Psoas muscle (tissue), 8 donors: ENCODE measurements around the gene NSD2. TPM values are rescaled to one million over a fixed set of nuclear protein-coding genes. Genes with fewer than 3 reads are reported as not detected.

Source experiments
- ATAC-seq, 4 donors: fragments of 200-7000 bp; cut with Tn5 transposase; one replicate each; pipeline ENCODE4 v1.9.1; 2020; ENCODE audit warnings: moderate library complexity in 3 of 4, mild to moderate bottlenecking in 2 of 4
- DNase-seq, 2 donors: peaks; one replicate each; pipeline ENCODE4 v3.0.0-alpha.2; 2020
- H3K27ac ChIP-seq: fragments of 200-600 bp; one replicate; pipeline ENCODE4 v1.8.0; 2022
- H3K27me3 ChIP-seq, 3 donors: fragments of 200-600 bp in 1 of 3; one replicate each; pipeline versions ENCODE4 v1.6.1 to v1.8.0; 2013 to 2022; ENCODE audit warnings: low read length in 2 of 3, mild to moderate bottlenecking in 2 of 3, moderate library complexity in 1 of 3; ENCODE audit not compliant: insufficient read depth in 3 of 3
- H3K36me3 ChIP-seq, 2 donors: fragments of 200-600 bp in 1 of 2; one replicate each; pipeline versions ENCODE4 v1.6.1 to v1.8.0; 2013 to 2022; ENCODE audit warnings: low read depth in 1 of 2, mild to moderate bottlenecking in 1 of 2, moderate library complexity in 1 of 2; ENCODE audit not compliant: insufficient read depth in 1 of 2
- H3K4me1 ChIP-seq: fragments of 200-600 bp; one replicate; pipeline ENCODE4 v1.8.0; 2022
- H3K4me3 ChIP-seq: fragments of 200-600 bp; one replicate; pipeline ENCODE4 v1.8.0; 2022; ENCODE audit warnings: mild to moderate bottlenecking
- H3K9me3 ChIP-seq: fragments of 200-600 bp; one replicate; pipeline ENCODE4 v1.8.0; 2022
- CTCF ChIP-seq: fragments of 200-600 bp; IDR thresholded peaks from one replicate; pipeline ENCODE4 v1.8.0; 2022; ENCODE audit warnings: antibody characterized with exemption
- WGBS, 3 donors: extraction: QIAGEN DNeasy Blood & Tissue Kit; methylation state at CpG; one replicate each; pipeline versions ENCODE4 v1.1.6 to v1.1.7; 2013; 5-methylcytosine and 5-hydroxymethylcytosine counted together
- intact Hi-C, 2 donors: fragments of 100-400 bp; cut with DNase I; formaldehyde crosslinking; loops; one replicate each; pipeline versions ENCODE4 v1.11.0 to v1.14.2; 2022
- polyA plus RNA-seq, 3 donors: library from polyadenylated mRNA; stranded (reverse); fragments of 200-250 nt; gene quantifications; one replicate each; pipeline ENCODE4 v1.2.3, GENCODE V29; 2013
- total RNA-seq, 4 donors: library from RNA; stranded (reverse); fragmentation: NEBNext Ultra II Directional in 2 of 4; extraction: Animal tissue kit (Norgen Biotek cat#: 25700) in 2 of 4; gene quantifications; one replicate each; pipeline versions ENCODE4 v1.2.1 to v1.2.4, GENCODE V29; 2021 to 2023
- donor health status: healthy with polysubstance abuse.
- donor health status: DM: no; HTN: no; CAD: no; lungs with moderate emphysema.
- donor health status: Bipolar disorder and iron deficiency.
- donor health status: healthy.
- donor health status: DM: yes; HTN: yes; CAD: no.
- donor health status: DM: no; HTN: no; CAD: no.
- donor health status: DM: no; HTN: no; CAD: no.
- donor health status: DM: yes; HTN: yes; CAD: no.

Gene NSD2
- total and polyA plus RNA-seq, 7 donors, result 5.6 to 36.0 (median 21.2) TPM

- H3K27ac ChIP-seq, result no peak overlapping the region
- 56 to 65% (median 62%) methylated on average over 7 of the region's 7 CpGs for WGBS, 3 donors
- intact Hi-C loops, result no loop called here
- no peak overlapping the region for H3K4me3 ChIP-seq
- no peak for DNase-seq
- no peaks in the 10 kb centered on the region for H3K9me3 ChIP-seq
- peaks cover 0 to 39% (median 12%) of the 10 kb centered on the region in 3 donors for H3K27me3 ChIP-seq
- H3K36me3 ChIP-seq, result no peaks in the 10 kb centered on the region
- no peak for TF ChIP-seq CTCF
- ATAC-seq, result no peak
- H3K4me1 ChIP-seq, result peaks cover 6% of the 10 kb centered on the region
These were observed 5.0 kb upstream of the NSD2 start for GRCh38 chr4:1866189-1866661.

DNA sequence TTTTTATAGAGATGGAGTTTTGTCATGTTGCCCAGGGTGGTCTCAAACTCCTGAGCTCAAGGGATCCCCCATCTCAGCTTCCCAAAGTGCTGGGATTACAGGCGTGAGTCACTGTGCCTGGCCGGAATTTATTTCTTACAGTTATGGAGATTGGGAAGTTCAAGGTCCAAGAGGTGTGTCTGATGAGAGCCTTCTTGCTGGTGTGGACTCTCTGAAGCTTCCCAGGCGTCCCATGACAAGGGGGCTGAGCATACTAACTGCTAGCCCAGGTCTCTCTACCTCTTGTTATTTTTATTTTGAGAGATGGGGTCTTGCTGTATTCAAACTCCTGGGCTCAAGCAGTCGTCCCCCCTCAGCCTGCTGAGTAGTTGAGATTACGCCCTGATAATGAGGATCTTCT is 2.9 kb upstream of the NSD2 start:
- peaks cover 0 to 30% (median 8%) of the 10 kb centered on the region in 3 donors for H3K27me3 ChIP-seq
- no peak overlapping the region for H3K4me3 ChIP-seq
- DNase-seq (peak in 1 of 2 donors; percentile 33), ATAC-seq (no peak)
- intact Hi-C loops, result no loop called here
- no peak for TF ChIP-seq CTCF
- peaks cover 14% of the 10 kb centered on the region for H3K4me1 ChIP-seq
- no peak overlapping the region for H3K27ac ChIP-seq
- WGBS, 3 donors, result 79 to 82% (median 82%) methylated on average over 5 of the region's 5 CpGs
- H3K9me3 ChIP-seq, result no peaks in the 10 kb centered on the region
- no peaks in the 10 kb centered on the region for H3K36me3 ChIP-seq

- TF ChIP-seq CTCF, result no peak
- DNase-seq, result peak in 1 of 2 donors; percentile 16
- intact Hi-C loops, result no loop called here
- no peak overlapping the region for H3K4me3 ChIP-seq
- H3K27ac ChIP-seq, result no peak overlapping the region
- 92 to 95% (median 94%) methylated on average over 3 of the region's 3 CpGs for WGBS, 3 donors
- H3K4me1 ChIP-seq, result peaks cover 20% of the 10 kb centered on the region
- H3K27me3 ChIP-seq, result peaks cover 0 to 25% (median 7%) of the 10 kb centered on the region in 3 donors
- H3K9me3 ChIP-seq, result no peaks in the 10 kb centered on the region
- no peaks in the 10 kb centered on the region for H3K36me3 ChIP-seq
- no peak for ATAC-seq
These were observed 2.3 kb upstream of the NSD2 start for GRCh38 chr4:1868912-1869311.

DNA sequence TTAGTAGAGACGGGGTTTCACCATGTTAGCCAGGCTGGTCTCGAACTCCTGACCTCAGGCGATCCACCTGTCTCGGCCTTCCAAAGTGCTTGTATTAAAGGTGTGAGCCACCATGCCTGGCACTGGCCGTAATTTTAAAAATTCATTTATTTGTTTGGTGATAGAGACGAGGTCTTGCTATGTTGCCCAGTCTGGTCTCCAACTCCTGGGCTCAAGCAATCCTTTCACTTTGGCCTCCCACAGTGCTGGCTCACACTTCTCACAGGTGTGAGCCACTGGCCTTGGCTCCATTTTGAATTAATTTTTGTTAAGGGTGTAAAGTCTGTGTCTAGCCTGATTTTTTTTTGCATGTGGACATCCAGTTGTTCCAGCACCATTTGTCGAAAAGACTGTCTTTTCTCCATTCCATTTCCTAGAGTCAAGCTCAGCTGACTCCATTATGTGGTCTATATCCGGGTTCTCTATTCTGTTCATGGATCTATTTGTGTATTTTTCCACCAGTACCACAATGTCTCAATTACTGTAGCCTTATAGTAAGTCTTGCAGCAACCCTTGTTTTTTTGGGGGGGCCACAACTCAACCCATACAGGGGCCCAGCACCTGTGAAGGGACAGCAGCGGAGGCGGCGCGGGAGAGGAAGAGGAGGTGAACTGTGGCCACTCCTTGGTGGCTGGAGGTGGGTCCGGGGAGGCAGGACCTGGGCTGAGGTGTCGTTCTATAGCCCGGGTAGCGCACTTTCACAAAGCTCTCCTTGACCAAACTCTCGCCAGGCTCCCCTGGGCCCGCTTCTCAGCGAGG is 1.5 kb upstream of the NSD2 start:
- Histone ChIP-seq H3K4me3 (peak overlapping the region; percentile 89), H3K27me3 (peaks cover 0 to 17% (median 7%) of the 10 kb centered on the region in 3 donors), H3K4me1 (peaks cover 22% of the 10 kb centered on the region), H3K9me3 (no peaks in the 10 kb centered on the region), H3K36me3 (no peaks in the 10 kb centered on the region), H3K27ac (peak overlapping the region; percentile 95)
- intact Hi-C loops, result no loop called here
- peak in 1 of 2 donors; percentile 12 for DNase-seq
- 61 to 63% (median 62%) methylated on average over 19 of the region's 19 CpGs for WGBS, 3 donors
- peak in 1 of 4 donors; percentile 4 for ATAC-seq
- no peak for TF ChIP-seq CTCF
